Stimulated activated naive CD8-positive, alpha-beta T cell treated with anti-CD3 and anti-CD28 coated beads, Interleukin-15, amount 100 ng/mL, for 72 hours (primary cell): ENCODE data around the gene CENPN.

Experiments used
- ATAC-seq: fragments of 150-1000 bp; cut with Tn5 transposase; 2 replicates; pipeline ENCODE4 v1.10.0; 2021; ENCODE audit warnings: mild to moderate bottlenecking, moderate library complexity
- DNase-seq, 2 donors: peaks; one replicate each; pipeline ENCODE4 v3.0.0; 2021 to 2022
- H3K27ac Mint-ChIP-seq, 2 donors: one replicate each; pipeline ENCODE4 v1.8.0; 2022; ENCODE audit warnings: mild to moderate bottlenecking in 2 of 2, mixed read lengths in 2 of 2, moderate library complexity in 2 of 2
- H3K27me3 Mint-ChIP-seq: one replicate; pipeline ENCODE4 v1.8.0; 2022; ENCODE audit warnings: mixed read lengths
- H3K4me1 Mint-ChIP-seq: one replicate; pipeline ENCODE4 v1.8.0; 2022; ENCODE audit warnings: mild to moderate bottlenecking, mixed read lengths
- H3K4me3 Mint-ChIP-seq, 2 donors: one replicate each; pipeline ENCODE4 v1.8.0; 2022; ENCODE audit warnings: mild to moderate bottlenecking in 2 of 2, mixed read lengths in 2 of 2, moderate library complexity in 1 of 2
- H3K9me3 Mint-ChIP-seq, 2 donors: one replicate each; pipeline ENCODE4 v1.8.0; 2022; ENCODE audit warnings: mixed read lengths in 2 of 2

Gene CENPN

DNA sequence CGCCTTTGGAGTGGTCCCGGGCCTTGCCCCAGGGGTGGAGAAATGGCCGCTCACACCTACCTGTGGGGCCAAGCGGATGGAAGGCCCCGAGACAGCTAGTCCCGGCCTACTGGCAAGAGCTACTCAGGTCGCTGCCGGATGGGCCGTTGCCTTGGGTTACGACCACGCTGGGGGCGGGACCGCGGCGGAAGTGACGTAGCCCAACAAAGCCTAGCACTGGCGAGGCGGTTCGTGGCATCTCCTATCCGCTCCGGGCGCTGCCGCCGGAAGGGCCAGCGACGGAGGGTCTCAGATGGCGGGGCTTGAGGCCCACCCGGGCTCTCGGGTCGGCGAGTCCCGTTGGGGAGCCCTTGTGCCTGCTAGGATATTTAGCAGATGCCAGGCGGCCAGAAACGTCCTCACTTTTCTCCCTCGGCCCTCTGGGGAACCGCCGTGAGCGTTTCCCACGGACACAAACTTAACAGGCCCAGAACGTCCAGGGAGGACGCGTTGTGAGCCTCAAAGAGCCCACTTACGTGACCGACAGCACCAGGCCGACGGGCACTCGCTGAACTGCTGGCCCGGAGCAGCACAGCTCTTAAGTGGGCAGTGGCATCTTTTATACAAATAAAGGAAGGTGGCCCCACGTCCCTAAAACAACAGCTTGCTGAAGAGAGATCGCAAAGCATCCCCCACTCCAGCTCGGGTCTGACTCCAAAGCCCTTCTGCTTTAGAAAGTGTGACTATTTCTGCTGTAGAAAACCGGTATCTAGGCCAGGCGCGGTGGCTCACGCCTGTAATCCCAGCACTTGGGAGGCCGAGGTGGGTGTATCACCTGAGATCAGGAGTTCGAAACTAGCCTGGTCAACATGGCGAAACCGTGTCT lies 70.3 kb downstream of the CENPN start, which contains the start of gene C16orf46:
C16orf46 (minus strand) TSS at position 163 of the 865 bp plus-strand sequence. CDS start 13,283 bp downstream, outside the sequence.
- peak within 1 kb of the TSS in 1 of 2 donors; percentile 31 for H3K4me3 Mint-ChIP-seq

DNA sequence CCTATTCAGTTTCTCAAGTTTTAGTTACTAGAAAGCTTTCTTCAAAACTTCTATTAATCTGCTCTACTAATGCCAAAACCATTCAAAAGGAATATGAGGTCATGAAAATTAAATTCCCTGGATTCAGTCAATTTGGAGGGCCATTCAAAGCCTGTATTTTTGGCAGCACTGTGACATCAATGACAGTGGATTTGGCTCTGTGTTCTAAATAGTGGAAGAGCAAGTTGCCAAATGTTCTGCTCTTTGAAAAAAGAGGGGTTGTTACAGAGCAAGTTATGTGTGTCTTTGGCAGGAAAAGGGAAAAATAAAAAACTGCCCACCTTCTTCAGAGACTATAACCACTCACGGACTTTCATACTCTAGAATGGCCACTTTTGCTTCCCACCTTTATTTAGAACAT lies 73.2 kb downstream of the CENPN start:
- DNase-seq: no peak
- H3K27ac Mint-ChIP-seq: no peak overlapping the region
- ATAC-seq: no peak
- H3K27me3 Mint-ChIP-seq: no peaks in the 10 kb centered on the region
- no peak overlapping the region for H3K4me3 Mint-ChIP-seq
- no peaks in the 10 kb centered on the region for H3K9me3 Mint-ChIP-seq
- H3K4me1 Mint-ChIP-seq: no peaks in the 10 kb centered on the region

More for the DNA sequence above, 70.3 kb downstream of the CENPN start, which contains the start of gene C16orf46:
- ATAC-seq: peak; percentile 96
- Mint-ChIP-seq H3K27ac (no peak within 1 kb of the TSS), H3K27me3 (no peaks in the 10 kb centered on the region), H3K4me1 (no peaks in the 10 kb centered on the region), H3K9me3 (no peaks in the 10 kb centered on the region)
- peak; percentile 97 to 99 for DNase-seq

DNA sequence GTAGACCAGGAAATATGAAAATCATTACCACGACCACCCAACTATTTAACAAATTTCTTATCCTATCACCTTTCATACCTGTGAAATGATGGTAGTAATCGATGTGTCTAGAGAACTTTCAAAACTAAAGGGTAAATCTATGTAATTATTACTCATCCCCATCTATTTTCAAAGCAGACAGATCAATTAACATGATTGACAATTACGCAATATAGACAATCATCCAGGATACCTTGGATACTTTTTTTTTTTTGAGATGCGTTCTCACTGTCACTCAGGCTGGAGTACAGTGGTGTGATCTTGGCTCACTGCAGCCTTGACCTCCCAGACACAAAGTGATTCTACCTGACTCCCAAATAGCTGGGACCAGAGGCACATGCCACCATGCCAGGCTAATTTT lies 74.0 kb downstream of the CENPN start:
- H3K4me3 Mint-ChIP-seq: no peak overlapping the region
- no peaks in the 10 kb centered on the region for H3K4me1 Mint-ChIP-seq
- H3K27me3 Mint-ChIP-seq: no peaks in the 10 kb centered on the region
- no peak overlapping the region for H3K27ac Mint-ChIP-seq
- no peak for ATAC-seq
- DNase-seq: no peak
- no peaks in the 10 kb centered on the region for H3K9me3 Mint-ChIP-seq
